Stomach smooth muscle (tissue), 2 donors: ENCODE data around the gene ILF2.
"Not testable (repeated sequence)": the region's sequence is repeated elsewhere in the genome, so short reads cannot be mapped to it uniquely, and the experiment has no call there.

Experiments
- H3K27ac ChIP-seq: one replicate; pipeline ENCODE4 v1.7.0; 2013; ENCODE audit warnings: mild to moderate bottlenecking, low read length, inconsistent platforms
- H3K27me3 ChIP-seq, 2 donors: one replicate each; pipeline ENCODE4 v1.7.0; 2013; ENCODE audit warnings: low read length in 2 of 2; ENCODE audit not compliant: insufficient read depth in 2 of 2, control insufficient read depth in 1 of 2
- H3K36me3 ChIP-seq, 2 donors: one replicate each; pipeline ENCODE4 v1.7.0; 2013; ENCODE audit warnings: low read length in 2 of 2; ENCODE audit not compliant: control insufficient read depth in 2 of 2, insufficient read depth in 2 of 2
- H3K4me1 ChIP-seq: one replicate; pipeline ENCODE4 v1.7.0; 2013; ENCODE audit warnings: low read length; ENCODE audit not compliant: control insufficient read depth, insufficient read depth
- H3K4me3 ChIP-seq, 2 donors: one replicate each; pipeline ENCODE4 v1.7.0; 2013; ENCODE audit warnings: low read length in 2 of 2
- H3K9ac ChIP-seq, 2 donors: one replicate each; pipeline ENCODE4 v1.7.0; 2013; ENCODE audit warnings: low read length in 2 of 2, mild to moderate bottlenecking in 1 of 2
- H3K9me3 ChIP-seq, 2 donors: one replicate each; pipeline ENCODE4 v1.7.0; 2013; ENCODE audit warnings: low read length in 2 of 2; ENCODE audit not compliant: control insufficient read depth in 2 of 2
- donor health status: healthy.
- donor health status: Pancreatic carcinoma.

ILF2 gene

DNA sequence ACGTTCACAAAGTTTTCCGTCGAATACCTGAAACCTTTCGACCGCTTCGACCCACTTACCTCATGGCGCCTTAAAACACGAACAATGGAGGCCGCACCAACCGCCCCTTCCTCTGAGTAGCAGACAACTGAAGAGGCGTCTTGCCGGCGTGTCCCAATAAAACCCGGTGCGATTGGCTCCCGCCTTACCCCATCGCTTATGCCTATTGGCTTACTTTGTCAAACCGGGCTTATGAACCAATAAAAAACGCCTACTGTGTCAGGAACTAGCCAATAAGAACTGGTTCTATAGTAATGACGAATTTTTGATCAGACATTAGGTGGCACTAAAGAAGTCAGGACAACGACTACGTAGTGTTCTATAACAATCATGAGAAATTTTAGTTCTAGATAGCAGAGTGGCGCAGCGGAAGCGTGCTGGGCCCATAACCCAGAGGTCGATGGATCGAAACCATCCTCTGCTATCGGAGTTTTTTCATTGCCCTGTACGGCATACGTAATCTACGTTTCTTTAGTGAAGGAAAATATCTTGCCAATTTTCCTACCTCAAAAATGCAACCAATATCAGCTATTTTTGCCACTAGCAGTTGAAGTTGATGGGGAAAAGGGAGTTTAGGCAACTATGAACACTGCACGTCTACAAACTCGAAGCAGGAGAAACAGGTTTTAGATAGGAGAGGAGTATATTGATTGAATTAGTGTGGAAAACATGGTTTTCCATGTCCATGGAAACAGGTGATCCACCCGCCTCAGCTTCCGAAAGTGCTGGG, at the start of gene ILF2:
ILF2 (minus strand) TSS at position 135 of the 769 bp plus-strand sequence; CDS start at position 64, 71 bp downstream.
- Histone ChIP-seq H3K4me1 (peaks cover 13% of the 10 kb centered on the region), H3K27ac (peak within 1 kb of the TSS; percentile 84), H3K9ac (peak within 1 kb of the TSS; percentile 88 to 95), H3K4me3 (peak within 1 kb of the TSS; percentile 64 to 92), H3K27me3 (no peaks in the 10 kb centered on the region), H3K9me3 (no peaks in the 10 kb centered on the region), H3K36me3 (peaks cover 25 to 26% of the 10 kb centered on the region in 2 donors)

DNA sequence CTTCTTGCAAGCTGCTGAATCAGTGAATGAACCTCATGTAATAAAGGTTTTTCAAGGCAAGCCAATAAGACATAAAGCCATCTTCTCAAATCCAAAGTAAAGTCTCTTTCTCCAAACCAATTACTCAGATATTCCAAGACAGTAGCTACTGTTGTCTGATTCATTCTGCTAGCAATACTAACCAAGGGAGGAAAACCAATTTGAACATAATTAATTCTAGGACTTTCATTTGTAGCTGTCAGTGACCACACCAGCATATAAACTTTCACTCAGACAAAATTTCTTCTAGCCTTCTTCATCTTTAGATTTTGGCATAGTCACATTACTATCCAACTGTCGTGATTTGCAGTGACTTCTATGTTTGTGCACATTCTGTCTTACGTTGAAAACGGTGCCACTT, 46.5 kb upstream of the ILF2 start:
- Histone ChIP-seq H3K4me3 (no peak overlapping the region), H3K27ac (no peak overlapping the region), H3K9ac (no peak overlapping the region), H3K4me1 (no peaks in the 10 kb centered on the region), H3K27me3 (no peaks in the 10 kb centered on the region), H3K36me3 (no peaks in the 10 kb centered on the region), H3K9me3 (no peaks in the 10 kb centered on the region)

DNA sequence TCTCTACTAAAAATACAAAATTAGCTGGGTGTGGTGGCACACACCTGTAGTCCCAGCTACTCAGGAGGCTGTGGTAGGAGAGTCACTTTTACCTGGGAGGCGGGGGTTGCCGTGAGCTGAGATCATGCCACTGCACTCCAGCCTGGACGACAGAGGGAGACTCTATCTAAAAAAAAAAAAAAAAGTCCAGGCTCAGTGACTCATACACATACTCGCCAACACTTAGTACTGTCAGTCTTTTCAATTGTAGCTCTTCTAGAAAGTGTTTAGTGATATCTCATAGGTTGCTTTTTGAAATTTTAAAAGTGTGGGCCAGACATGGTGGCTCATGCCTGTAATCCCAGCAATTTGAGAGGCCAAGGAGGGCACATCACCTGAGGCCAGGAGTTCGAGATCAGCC, 45.4 kb upstream of the ILF2 start:
- not testable (repeated sequence) for H3K27me3 ChIP-seq, H3K36me3 ChIP-seq, H3K27ac ChIP-seq, H3K4me1 ChIP-seq, H3K4me3 ChIP-seq, H3K9ac ChIP-seq, H3K9me3 ChIP-seq

DNA sequence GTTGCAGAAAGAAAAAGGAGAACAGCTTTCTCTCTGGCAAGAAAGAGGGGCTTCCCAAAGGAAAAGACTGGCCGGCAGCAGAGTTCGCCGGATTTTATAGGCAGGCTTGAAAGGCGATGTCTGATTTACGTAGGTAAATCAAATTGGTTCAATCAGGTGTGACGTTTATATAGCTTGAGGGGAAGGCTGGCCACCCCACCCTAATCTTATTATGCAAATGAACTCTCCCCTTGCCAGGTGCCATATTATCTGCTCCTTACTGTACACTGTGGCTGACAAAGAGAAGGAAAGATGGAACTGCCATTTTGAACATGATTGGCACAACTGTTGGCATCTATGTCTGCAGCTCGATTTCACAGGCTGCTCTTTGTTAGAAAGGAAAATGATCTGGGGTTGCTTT, 40.2 kb upstream of the ILF2 start:
- Histone ChIP-seq H3K27ac (no peak overlapping the region), H3K36me3 (no peaks in the 10 kb centered on the region), H3K4me3 (no peak overlapping the region), H3K9me3 (no peaks in the 10 kb centered on the region), H3K9ac (no peak overlapping the region), H3K4me1 (no peaks in the 10 kb centered on the region), H3K27me3 (no peaks in the 10 kb centered on the region)

DNA sequence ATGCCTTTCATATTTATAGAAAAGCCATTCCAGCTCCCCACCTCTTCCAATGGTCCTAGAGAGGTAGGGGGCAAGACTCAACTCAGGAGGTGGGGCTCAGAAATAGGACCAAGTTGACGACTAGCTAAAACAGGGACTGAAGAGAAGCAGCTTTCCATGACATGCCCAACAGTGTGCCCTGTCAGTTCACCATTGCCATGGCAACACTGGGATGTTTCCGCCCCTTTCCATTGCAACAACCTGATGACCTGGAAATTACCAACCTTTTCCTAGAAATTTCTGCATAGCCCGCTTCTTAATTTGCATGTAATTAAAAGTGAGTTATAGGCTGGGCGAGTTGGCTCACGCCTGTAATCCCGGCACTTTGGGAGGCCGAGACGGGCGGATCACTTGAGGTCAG, 34.7 kb upstream of the ILF2 start:
- H3K36me3 ChIP-seq: no peaks in the 10 kb centered on the region

DNA sequence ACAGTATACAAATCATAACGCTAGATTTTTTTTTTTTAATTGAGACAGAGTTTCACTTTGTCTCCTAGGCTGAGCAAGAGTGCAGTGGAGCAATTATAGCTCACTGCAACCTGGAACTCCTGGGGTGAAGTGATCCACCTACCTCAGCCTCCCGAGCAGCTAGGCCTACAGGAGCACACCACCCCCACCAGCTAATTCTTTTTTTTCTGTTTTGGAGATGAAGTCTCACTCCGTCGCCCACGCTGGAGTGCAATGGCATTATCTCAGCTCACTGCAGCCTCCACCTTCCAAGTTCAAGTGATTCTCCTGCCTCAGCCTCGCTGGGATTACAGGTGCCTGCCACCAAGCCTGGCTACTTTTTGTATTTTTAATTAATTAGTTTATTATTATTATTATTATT, 29.0 kb upstream of the ILF2 start:
- Histone ChIP-seq H3K9me3 (no peaks in the 10 kb centered on the region), H3K27ac (peak overlapping the region; percentile 60), H3K27me3 (no peaks in the 10 kb centered on the region), H3K4me1 (peaks cover 16% of the 10 kb centered on the region), H3K4me3 (no peak overlapping the region), H3K9ac (no peak overlapping the region), H3K36me3 (no peaks in the 10 kb centered on the region)

More for the DNA sequence above, 34.7 kb upstream of the ILF2 start:
- Histone ChIP-seq H3K27ac (no peak overlapping the region), H3K27me3 (no peaks in the 10 kb centered on the region), H3K4me1 (no peaks in the 10 kb centered on the region), H3K4me3 (no peak overlapping the region), H3K9ac (no peak overlapping the region), H3K9me3 (no peaks in the 10 kb centered on the region)

DNA sequence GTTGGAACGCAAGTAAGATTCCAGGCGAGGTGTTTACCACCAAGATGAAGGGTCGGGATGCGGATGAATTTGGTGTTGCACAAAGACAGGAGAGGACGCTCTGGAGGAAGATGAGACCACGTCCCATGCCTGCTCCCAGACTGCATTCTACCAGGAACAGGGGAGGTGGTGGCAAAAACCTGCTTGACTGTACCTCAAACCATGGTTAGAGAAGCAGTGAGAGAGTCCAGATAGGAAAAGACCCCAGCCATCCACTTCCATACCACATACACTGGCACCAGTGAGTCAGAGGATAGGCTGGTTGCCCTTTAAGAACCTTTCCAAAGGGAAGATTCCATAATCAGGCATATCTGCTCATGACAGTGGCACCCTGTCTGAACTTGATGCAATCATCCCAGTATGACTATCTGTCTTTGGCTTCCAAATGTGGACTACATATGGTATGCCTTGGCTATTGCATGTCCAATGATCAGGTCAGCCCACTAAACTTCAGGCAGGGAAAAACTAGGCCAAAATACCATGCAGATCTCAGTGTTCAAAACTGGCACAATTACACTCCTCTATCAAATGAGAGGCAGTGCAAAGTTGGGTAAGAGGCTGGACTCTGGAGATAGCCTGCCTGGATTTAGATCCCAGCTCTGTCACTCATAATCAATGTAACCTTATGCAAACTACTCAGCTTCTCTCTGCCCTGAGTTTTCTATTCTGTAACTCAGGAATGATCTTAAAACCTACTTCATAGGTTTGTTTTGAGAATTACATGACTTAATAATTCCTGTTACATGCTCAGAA, 28.3 kb upstream of the ILF2 start:
- Histone ChIP-seq H3K9ac (no peak overlapping the region), H3K36me3 (no peaks in the 10 kb centered on the region), H3K4me1 (peaks cover 16% of the 10 kb centered on the region), H3K27ac (peak overlapping the region; percentile 60), H3K4me3 (peak overlapping the region in 1 of 2 donors; percentile 29), H3K27me3 (no peaks in the 10 kb centered on the region), H3K9me3 (no peaks in the 10 kb centered on the region)

DNA sequence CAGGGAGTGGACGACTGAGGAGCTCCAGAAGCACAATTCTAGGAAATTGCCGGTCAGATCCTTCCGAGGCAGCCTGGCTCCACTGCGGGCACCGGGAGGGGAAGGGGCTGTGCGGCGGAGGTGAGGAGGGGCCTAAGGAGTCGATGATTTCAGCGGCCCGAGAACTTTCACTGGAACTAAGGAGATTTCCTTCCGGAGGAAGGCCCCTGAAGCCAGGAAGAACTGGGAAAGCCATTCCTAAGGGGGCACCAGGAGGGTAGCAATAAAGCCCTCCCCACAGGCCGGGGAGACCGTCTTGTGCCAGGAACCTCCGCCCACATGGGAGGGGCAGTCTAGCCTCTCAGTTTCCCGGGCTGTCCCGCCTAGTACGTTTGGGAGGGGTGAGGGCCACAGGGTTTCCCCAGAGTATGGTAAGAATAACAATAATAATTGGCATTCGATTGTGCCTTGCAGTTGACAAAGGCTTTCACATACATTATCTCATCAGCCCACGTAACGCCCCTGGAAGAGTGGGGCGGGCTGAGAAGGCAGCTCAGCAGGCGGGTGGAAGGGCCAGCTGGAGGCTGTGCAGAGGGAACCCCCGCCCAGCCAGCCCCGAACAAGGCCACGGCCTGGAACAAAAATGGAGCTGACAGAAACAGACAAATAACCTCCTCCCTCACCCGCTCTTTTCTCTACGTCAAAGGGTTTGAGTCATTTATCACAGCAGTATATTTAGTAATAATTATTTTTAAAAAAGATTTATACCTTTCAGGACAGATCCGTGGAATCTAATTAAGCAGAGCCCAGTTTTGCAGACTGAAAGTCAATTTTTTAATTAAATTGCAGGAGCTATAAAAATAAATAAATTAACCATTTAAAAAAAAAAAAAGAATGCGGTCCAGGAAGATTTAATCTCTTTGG, 27.5 kb upstream of the ILF2 start:
- Histone ChIP-seq H3K27ac (peak overlapping the region; percentile 92), H3K9ac (peak overlapping the region; percentile 42 to 57), H3K36me3 (no peaks in the 10 kb centered on the region), H3K4me3 (peak overlapping the region in 1 of 2 donors; percentile 55), H3K9me3 (no peaks in the 10 kb centered on the region), H3K27me3 (no peaks in the 10 kb centered on the region), H3K4me1 (peaks cover 16% of the 10 kb centered on the region)

DNA sequence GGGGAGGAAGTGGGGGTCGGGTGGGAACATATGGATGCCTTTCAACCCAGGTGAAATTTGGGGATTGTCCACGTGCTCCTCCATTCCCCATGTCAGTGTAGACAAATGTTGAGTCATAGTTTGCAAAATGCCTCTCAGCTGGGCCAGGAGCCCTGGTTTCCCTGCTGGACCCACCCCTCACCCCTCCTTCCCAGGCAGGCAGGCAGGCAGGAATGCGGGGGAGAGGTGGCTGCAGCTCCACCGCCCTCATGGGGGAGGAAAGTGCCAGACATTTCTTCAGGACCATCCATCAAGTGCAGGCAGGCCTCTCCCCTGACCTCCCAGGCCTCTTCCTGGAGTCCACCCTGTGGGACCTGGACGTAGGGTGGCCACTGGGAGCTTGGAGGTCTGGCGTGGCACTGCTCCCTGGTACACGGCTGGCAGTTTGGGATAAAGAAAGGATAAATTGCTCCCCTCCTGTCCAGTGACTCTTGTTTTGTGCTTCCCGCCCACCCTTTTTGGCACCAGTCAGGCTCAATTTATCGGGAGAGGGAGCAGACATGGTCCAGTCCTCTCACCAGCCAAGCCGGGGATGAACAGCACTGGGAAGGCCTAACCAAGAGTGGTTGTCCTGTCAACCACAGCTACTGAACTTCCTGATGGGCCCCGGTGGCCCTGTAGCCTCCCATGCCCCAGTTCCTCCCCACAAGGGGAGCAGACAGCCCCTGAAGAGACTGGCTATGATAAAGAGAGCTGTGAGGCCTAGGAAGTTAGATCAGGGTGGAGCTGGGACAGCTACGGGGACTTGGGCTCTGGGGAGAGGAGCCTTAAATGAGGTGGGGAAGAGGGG, 26.6 kb upstream of the ILF2 start:
- Histone ChIP-seq H3K27me3 (no peaks in the 10 kb centered on the region), H3K4me3 (no peak overlapping the region), H3K9ac (peak overlapping the region; percentile 42 to 57), H3K4me1 (peaks cover 16% of the 10 kb centered on the region), H3K9me3 (no peaks in the 10 kb centered on the region), H3K36me3 (no peaks in the 10 kb centered on the region), H3K27ac (peak overlapping the region; percentile 92)

DNA sequence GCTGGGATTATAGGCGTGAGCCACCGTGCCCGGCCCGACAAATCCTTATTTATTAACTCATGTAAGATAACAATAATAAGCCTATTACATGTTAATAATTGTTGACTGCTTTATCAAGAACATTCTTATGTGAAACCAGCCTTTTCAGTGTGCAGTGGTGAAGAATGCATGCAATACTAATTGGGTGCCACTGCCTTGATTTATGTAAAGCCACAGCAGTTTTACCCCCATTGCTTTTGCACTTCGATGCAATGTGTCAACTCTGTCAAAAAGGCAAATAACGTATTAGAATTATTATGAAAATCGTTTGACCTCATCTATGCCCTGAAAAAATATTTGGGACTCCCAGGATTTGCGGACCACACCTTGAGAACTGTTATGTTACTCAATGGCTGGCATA, 25.9 kb upstream of the ILF2 start:
- no peak overlapping the region for H3K4me3 ChIP-seq
- H3K9me3 ChIP-seq: no peaks in the 10 kb centered on the region
- H3K36me3 ChIP-seq: no peaks in the 10 kb centered on the region
- no peak overlapping the region for H3K9ac ChIP-seq
- H3K4me1 ChIP-seq: peaks cover 16% of the 10 kb centered on the region
- H3K27ac ChIP-seq: peak overlapping the region; percentile 92
- H3K27me3 ChIP-seq: no peaks in the 10 kb centered on the region
